OCI-LY1 (cell line): ENCODE measurements around the gene FUT9.

ENCODE experiments used
- CTCF ChIP-seq: fragments of 200-600 bp; sonication (generic), shearing (Covaris generic); IDR thresholded peaks from 2 replicates; pipeline ENCODE4 v1.5.1; 2017; ENCODE audit warnings: mild to moderate bottlenecking, antibody characterized with exemption, low read length, moderate library complexity, mixed read lengths
- EZH2 ChIP-seq: fragments of 200-600 bp; sonication (generic), shearing (Covaris generic); IDR thresholded peaks from 2 replicates; pipeline ENCODE4 v1.8.0; 2017; ENCODE audit warnings: borderline replicate concordance, mixed run types, mild to moderate bottlenecking, antibody characterized with exemption, low read length, moderate library complexity, mixed read lengths

- TF ChIP-seq CTCF (no peak), EZH2 (no peak)
Measured at GRCh38 chr6:96195272-96195671, 179.5 kb downstream of the FUT9 start.
